Liver (tissue), 9 donors: ENCODE data around the gene ADPGK. TPM values are rescaled to one million over a fixed set of nuclear protein-coding genes. Genes with fewer than 3 reads are reported as not detected.

Experiments used
- DNase-seq: peaks from one replicate; pipeline ENCODE4 v3.0.0-alpha.2; 2017; ENCODE audit warnings: low spot score
- H3K27ac ChIP-seq, 2 donors: one replicate each; pipeline ENCODE4 v1.7.0; 2013; ENCODE audit warnings: inconsistent platforms in 2 of 2, low read length in 2 of 2, control low read depth in 1 of 2, low read depth in 1 of 2, mild to moderate bottlenecking in 1 of 2
- H3K27me3 ChIP-seq, 4 donors: one replicate each; pipeline versions ENCODE4 v1.6.1 to v1.7.0; 2013; ENCODE audit warnings: low read length in 3 of 4, inconsistent platforms in 1 of 4, mild to moderate bottlenecking in 1 of 4, moderate library complexity in 1 of 4; ENCODE audit not compliant: control insufficient read depth in 4 of 4, insufficient read depth in 4 of 4
- H3K36me3 ChIP-seq, 4 donors: one replicate each; pipeline versions ENCODE4 v1.6.1 to v1.7.0; 2013; ENCODE audit warnings: low read length in 3 of 4, mild to moderate bottlenecking in 3 of 4, low read depth in 1 of 4, moderate library complexity in 1 of 4; ENCODE audit not compliant: control insufficient read depth in 4 of 4, insufficient read depth in 3 of 4
- H3K4me1 ChIP-seq, 4 donors: one replicate each; pipeline versions ENCODE4 v1.6.1 to v1.7.0; 2013; ENCODE audit warnings: low read length in 3 of 4, mild to moderate bottlenecking in 3 of 4, moderate library complexity in 1 of 4; ENCODE audit not compliant: control insufficient read depth in 4 of 4, insufficient read depth in 4 of 4
- H3K4me3 ChIP-seq, 3 donors: one replicate each; pipeline versions ENCODE4 v1.6.1 to v1.7.0; 2013; ENCODE audit warnings: low read length in 3 of 3, control low read depth in 1 of 3, low read depth in 1 of 3, mild to moderate bottlenecking in 1 of 3
- H3K9ac ChIP-seq, 2 donors: one replicate each; pipeline ENCODE4 v1.7.0; 2013; ENCODE audit warnings: low read length in 2 of 2, mild to moderate bottlenecking in 2 of 2, moderate library complexity in 2 of 2, control low read depth in 1 of 2, low read depth in 1 of 2
- H3K9me3 ChIP-seq, 4 donors: one replicate each; pipeline versions ENCODE4 v1.6.1 to v1.7.0; 2013; ENCODE audit warnings: low read length in 3 of 4; ENCODE audit not compliant: control insufficient read depth in 4 of 4
- ATF3 ChIP-seq: IDR thresholded peaks from 2 replicates; pipeline ENCODE4 v1.6.1; 2016; ENCODE audit warnings: antibody characterized with exemption
- CTCF ChIP-seq: fragments of 150-350 bp; IDR thresholded peaks from 2 replicates; pipeline ENCODE4 v1.5.1; 2017; ENCODE audit warnings: improper control_type of control experiment, low read depth, low read length; ENCODE audit not compliant: missing input control
- EGR1 ChIP-seq, 2 donors: IDR thresholded peaks; 2 replicates each; pipeline ENCODE4 v1.6.1; 2016 to 2018; ENCODE audit warnings: antibody characterized with exemption in 2 of 2, low read depth in 2 of 2
- FOXA1 ChIP-seq: IDR thresholded peaks from 2 replicates; pipeline ENCODE4 v1.6.1; 2016; ENCODE audit warnings: antibody characterized with exemption
- FOXA2 ChIP-seq: IDR thresholded peaks from 2 replicates; pipeline ENCODE4 v1.6.1; 2016; ENCODE audit warnings: antibody characterized with exemption
- GABPA ChIP-seq, 2 donors: IDR thresholded peaks in 1 of 2; conservative IDR thresholded peaks in 1 of 2; 2 replicates each; pipeline ENCODE4 v1.6.1; 2016; ENCODE audit warnings: antibody characterized with exemption in 2 of 2, mild to moderate bottlenecking in 1 of 2, moderate library complexity in 1 of 2
- HNF4A ChIP-seq, 2 donors: conservative IDR thresholded peaks; 2 replicates each; pipeline ENCODE4 v1.6.1; 2016; ENCODE audit warnings: antibody characterized with exemption in 2 of 2, mild to moderate bottlenecking in 2 of 2
- HNF4G ChIP-seq: IDR thresholded peaks from 2 replicates; pipeline ENCODE4 v1.6.1; 2016; ENCODE audit warnings: antibody characterized with exemption
- JUND ChIP-seq, 2 donors: IDR thresholded peaks; 2 replicates each; pipeline ENCODE4 v1.6.1; 2016; ENCODE audit warnings: antibody characterized with exemption in 2 of 2
- MAX ChIP-seq: IDR thresholded peaks from 2 replicates; pipeline ENCODE4 v1.6.1; 2016; ENCODE audit warnings: antibody characterized with exemption
- NR2F2 ChIP-seq: IDR thresholded peaks from 2 replicates; pipeline ENCODE4 v1.6.1; 2016; ENCODE audit warnings: antibody characterized with exemption
- RAD21 ChIP-seq, 2 donors: IDR thresholded peaks; 2 replicates each; pipeline ENCODE4 v1.6.1; 2016; ENCODE audit warnings: antibody characterized with exemption in 2 of 2, mild to moderate bottlenecking in 2 of 2
- REST ChIP-seq: IDR thresholded peaks from 2 replicates; pipeline ENCODE4 v1.6.1; 2016; ENCODE audit warnings: antibody characterized with exemption, mild to moderate bottlenecking
- RXRA ChIP-seq, 2 donors: IDR thresholded peaks; 2 replicates each; pipeline ENCODE4 v1.6.1; 2017 to 2018; ENCODE audit warnings: antibody characterized with exemption in 2 of 2, mild to moderate bottlenecking in 1 of 2
- SP1 ChIP-seq: IDR thresholded peaks from 2 replicates; pipeline ENCODE4 v1.6.1; 2018; ENCODE audit warnings: antibody characterized with exemption, mild to moderate bottlenecking
- TAF1 ChIP-seq: conservative IDR thresholded peaks from 2 replicates; pipeline ENCODE4 v1.6.1; 2016; ENCODE audit warnings: antibody characterized with exemption, mild to moderate bottlenecking
- YY1 ChIP-seq: IDR thresholded peaks from 2 replicates; pipeline ENCODE4 v1.6.1; 2016; ENCODE audit warnings: antibody characterized with exemption, mild to moderate bottlenecking
- ZBTB33 ChIP-seq: IDR thresholded peaks from 2 replicates; pipeline ENCODE4 v1.6.1; 2016; ENCODE audit warnings: antibody characterized with exemption
- WGBS: extraction: QIAGEN DNeasy Blood & Tissue Kit; methylation state at CpG from one replicate; pipeline ENCODE4 v1.1.7; 2013; 5-methylcytosine and 5-hydroxymethylcytosine counted together
- polyA plus RNA-seq, 2 donors: library from polyadenylated mRNA; stranded (reverse) in 1 of 2; unstranded in 1 of 2; fragments of 200-250 nt in 1 of 2; fragments of >200 nt in 1 of 2; fragmentation: Nextera tagmentation in 1 of 2; extraction: Ambion mirVana in 1 of 2; gene quantifications; one replicate each; pipeline versions ENCODE4 v1.2.1 to v1.2.3, GENCODE V29; 2013 to 2015
- total RNA-seq, 2 donors: library from RNA; depleted of rRNA; stranded (reverse); fragments of >200 nt; gene quantifications; one replicate each; pipeline ENCODE4 v1.2.3, GENCODE V29; 2014
- donor health status: healthy.
- donor health status: healthy.
- donor health status: healthy.
- donor health status: healthy.
- donor health status: healthy.

The ADPGK gene
- total and polyA plus RNA-seq, 4 donors, result 12.2 to 35.5 (median 20.0) TPM

- no peak overlapping the region for H3K9ac ChIP-seq
- TF ChIP-seq ZBTB33 (no peak), YY1 (no peak), FOXA1 (no peak), FOXA2 (no peak), HNF4G (no peak), EGR1 (IDR thresholded peaks at IDR 0.05; ENCODE audit: low read depth in 2 of 2) (no peak), TAF1 (no peak), CTCF (no peak), ATF3 (no peak), RAD21 (IDR thresholded peaks at IDR 0.05) (no peak), REST (no peak), HNF4A (conservative IDR thresholded peaks at IDR 0.05) (no peak), MAX (no peak), JUND (IDR thresholded peaks at IDR 0.05) (no peak), SP1 (no peak), GABPA (IDR thresholded peaks at IDR 0.05 in 1 of 2, conservative IDR thresholded peaks at IDR 0.05 in 1 of 2) (no peak), NR2F2 (no peak), RXRA (IDR thresholded peaks at IDR 0.05) (no peak)
- no peak for DNase-seq
- H3K27me3 ChIP-seq, result no peaks in the 10 kb centered on the region
- no peak overlapping the region for H3K4me3 ChIP-seq
- 86% methylated on average over 2 of the region's 2 CpGs for WGBS
- H3K36me3 ChIP-seq, result peaks cover 5 to 42% (median 27%) of the 10 kb centered on the region in 4 donors
- no peaks in the 10 kb centered on the region for H3K9me3 ChIP-seq
- no peaks in the 10 kb centered on the region for H3K4me1 ChIP-seq
- no peak overlapping the region for H3K27ac ChIP-seq
Observed at GRCh38 chr15:72733941-72734738, 49.4 kb downstream of the ADPGK start.
